ENCODE measurements around the gene PPP1R16B.
A peak's percentile ranks its signal among the peaks of the same experiment; 100 is the strongest.
"Not testable (repeated sequence)": the region's sequence is repeated elsewhere in the genome, so short reads cannot be mapped to it uniquely, and the experiment has no call there.

PPP1R16B gene

GRCh38 chr20:38855356-38855755 lies 49.9 kb downstream of the PPP1R16B start:
- no peak for DNase-seq

DNA sequence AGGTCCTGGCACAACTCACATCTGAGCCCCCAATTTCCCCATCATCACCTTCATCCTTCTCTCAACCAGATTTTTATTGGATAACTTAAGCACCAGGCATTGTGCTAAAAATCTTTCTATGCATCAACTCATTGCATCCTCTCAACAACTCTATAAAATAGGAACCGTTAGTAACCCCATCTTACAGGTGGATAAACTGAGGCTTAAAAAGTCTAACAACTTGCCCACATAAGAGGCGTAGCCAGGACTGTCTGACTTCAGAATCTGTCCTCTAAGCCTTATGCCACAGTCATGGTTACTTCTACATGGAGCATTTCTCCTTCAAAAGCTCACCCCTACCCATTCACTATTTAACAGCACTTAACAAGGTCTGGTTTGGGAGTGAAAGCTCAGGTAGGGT lies 51.1 kb downstream of the PPP1R16B start:
- DNase-seq: no peak

DNA sequence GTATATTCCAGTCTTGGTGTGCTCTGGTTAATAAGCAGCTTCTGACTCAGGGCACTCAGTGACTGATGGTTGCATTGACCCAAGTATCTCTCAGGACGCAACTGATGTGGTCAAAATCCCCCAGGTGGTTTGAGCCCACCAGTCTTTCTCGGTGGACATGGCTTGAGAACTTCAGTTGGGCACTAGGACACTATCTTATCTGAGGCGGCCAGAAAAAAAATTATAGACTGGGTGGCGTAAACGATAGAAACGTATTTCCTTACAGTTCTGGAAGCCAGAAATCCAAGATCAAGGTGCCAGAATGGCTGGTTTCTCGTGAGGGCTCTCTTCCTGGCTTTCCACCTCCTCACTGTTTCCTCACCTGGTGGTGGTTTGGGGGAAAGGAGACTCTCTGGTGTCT lies 52.2 kb downstream of the PPP1R16B start:
- DNase-seq: no peak

DNA sequence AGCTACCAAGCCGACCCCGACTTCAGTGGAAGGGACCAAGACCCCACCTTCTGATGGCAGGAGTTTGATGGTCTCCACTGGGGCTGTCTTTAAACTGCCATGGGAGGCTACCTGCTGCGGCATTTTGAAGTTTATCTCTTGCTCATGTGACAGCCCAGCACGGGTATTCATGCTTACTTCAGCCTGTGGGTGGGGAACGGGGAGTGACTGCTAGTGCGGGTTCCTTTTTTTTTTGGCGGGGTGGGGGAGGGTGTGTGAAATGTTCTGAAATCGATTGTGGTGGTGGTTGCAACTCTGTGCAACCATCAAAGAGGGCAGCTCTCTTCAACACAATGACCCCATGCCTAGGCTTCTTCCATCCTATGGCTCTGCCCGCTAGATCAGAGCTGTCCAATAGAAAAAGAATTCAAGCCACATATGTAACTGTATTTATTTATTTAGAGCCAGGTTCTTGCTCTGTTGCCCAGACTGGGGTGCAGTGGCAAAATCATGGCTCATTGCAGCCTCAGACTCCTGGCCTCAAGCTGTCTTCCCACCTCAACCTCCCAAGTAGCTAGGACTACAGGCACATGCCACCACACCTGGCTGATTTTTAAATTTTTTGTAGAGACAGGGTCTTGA lies 53.7 kb downstream of the PPP1R16B start:
- no peak for DNase-seq

GRCh38 chr20:38859857-38860256 lies 54.4 kb downstream of the PPP1R16B start:
- DNase-seq: not testable (repeated sequence)

GRCh38 chr20:38861071-38861401 lies 55.5 kb downstream of the PPP1R16B start:
- DNase-seq: no peak

DNA sequence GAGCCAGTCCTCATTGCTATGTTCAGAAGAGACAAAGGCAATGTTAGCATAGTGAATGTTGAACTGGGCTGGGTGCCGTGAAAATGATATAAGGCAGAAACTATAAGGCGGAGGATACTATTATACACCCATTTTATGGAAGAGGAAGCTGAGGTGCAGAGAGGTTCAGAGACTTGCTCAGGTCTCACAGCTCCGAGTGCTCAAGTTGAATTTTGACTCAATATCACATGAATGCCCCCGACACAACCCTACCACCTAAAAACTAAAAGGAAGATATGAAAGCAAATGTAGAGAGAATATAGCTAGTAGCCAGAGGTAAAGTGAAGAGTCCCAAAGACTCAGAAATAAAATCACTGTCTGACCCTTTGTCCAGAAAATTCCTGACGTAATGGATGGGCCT lies 56.7 kb downstream of the PPP1R16B start:
- DNase-seq: no peak

DNA sequence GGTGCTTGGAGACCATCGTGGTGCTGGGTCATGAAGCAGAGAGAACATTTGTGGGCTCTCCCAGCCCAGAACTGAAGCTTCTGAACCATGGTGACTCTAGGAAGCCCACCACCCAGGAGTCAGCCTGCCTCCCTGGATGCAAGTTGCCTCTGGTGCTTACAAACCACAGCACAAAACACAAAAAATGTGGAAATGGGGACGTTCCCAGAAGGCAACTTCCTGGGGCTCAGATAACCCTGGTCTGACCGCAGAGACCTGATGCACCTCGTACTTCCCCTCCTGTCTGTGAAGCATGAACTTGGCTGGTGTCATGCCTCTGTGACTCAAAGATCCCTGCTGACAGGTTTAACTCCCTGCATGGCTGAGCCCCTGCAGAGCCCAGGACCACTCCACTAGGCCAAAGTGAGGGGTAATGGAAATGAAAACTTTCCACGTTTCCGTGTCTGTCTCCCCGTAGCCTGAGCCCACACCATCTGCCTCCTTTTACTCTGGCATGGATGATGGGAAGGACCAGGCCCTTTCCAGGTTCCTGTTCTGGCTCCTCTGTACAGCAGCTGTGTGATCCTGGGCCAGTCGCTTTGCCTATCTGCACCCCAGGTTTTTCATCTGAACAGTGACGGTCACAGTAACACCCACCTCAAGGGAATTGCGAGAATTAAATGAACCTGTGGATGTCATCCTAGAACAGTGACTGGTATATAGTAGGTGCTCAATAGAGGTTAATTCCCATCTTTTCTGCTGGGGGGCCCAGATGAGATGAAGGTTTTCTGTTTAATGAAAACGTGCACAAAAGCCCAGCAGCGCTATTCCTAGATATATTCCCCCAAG lies 57.7 kb downstream of the PPP1R16B start:
- DNase-seq: peak; percentile 43

GRCh38 chr20:38864662-38865061 lies 59.2 kb downstream of the PPP1R16B start:
- no peak for DNase-seq

DNA sequence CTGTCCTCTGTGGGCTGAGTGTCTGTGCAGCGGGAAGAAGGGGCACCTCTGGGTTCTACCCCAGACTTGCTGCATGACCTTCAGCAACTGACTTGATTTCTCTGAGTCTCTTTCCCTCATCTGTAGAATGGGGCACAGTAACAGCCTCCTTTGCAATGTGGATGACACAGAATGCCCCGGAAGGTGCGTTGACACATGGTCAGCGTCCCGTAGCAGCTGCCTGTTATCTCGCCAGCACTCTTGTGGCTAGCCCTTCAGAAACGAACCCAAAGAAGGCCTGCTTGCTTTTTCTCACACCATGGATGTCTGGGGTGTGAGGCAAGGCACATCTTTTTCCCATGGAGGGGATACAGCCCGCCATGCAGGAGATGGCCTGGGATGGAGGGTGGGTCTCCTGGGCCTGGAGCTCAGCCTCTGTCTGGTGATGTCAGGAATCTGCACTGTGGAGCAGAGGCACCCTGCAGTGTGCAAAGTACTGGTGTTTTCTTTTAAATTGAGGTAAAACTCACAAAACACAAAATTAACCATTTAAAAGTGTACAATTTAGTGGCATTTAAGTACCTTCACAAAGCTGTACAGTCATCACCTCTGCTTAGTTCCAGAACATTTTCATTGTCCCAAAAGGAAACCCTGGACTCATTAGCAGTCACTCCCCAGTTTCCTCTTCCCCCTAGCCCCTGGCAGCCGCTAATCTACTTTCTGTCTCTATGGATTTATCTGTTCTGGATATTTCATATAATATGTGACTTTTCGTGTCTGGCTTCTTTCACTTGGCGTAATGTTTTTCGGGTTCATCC lies 61.0 kb downstream of the PPP1R16B start:
- no peak for DNase-seq

DNA sequence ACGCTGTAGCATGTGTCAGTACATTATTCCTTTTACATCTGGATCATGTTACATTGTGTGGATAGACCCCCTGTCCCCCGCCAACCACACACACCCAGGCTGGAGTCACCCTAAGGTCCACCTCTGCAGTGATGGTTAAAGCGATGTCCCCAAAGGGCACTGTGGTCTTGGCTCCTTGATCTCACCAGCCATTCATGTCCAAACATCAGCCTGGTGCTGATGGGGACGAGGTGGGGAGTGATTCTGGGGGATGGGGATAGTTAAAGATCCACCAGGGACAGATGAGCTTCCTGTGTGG lies 61.5 kb downstream of the PPP1R16B start:
- no peak for DNase-seq

- no peak for DNase-seq
These were observed 65.4 kb downstream of the PPP1R16B start for GRCh38 chr20:38870733-38871559.

DNA sequence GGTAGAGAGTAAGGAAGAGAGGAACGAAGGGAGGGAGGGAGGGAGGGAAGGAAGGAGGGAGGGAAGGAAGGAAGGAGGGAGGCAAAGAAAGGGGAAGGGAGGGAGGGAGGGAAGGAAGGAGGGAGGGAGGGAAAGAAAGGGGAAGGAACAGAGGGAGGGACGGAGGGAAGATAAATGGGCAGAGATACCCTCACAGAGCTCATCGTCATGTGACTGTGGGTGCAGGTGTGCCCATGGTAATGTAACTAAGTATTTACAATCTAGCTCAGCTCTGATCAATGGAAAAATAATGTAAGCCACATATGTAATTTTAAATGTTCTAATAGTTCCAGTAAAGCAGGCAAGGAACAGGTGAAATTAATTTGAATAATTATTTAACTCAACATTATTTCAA lies 66.1 kb downstream of the PPP1R16B start:
- DNase-seq: no peak

GRCh38 chr20:38872036-38872435 lies 66.5 kb downstream of the PPP1R16B start:
- DNase-seq: no peak

GRCh38 chr20:38872491-38873049 lies 67.1 kb downstream of the PPP1R16B start:
- DNase-seq: no peak

DNA sequence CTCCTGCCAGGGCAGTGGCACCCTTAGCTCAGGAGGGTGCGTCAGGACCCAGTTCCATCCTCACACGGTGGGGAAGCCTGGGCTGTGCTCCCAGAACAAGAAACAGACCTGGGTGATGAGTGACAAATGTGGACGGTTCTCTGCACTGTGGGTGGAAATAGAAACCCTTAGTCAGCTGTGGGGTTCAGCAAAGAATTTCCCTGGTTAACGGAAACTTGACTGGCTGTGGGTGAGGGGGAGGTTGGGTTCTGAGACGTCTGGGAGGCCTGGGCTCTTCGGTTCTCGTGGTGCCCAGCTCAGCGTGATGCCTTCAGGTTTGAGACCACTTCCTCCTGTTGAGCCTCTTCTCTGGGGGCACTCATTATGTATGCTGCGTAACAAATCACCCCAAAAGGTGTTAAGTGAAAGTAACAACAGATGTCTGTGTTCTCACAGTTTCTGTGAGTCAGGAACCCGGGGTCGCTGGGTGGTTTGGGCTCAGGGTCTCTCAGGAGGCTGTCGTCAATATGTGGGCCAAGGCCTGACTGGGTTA lies 67.6 kb downstream of the PPP1R16B start:
- peak; percentile 54 for DNase-seq

GRCh38 chr20:38874460-38875174 lies 69.1 kb downstream of the PPP1R16B start:
- no peak for DNase-seq

DNA sequence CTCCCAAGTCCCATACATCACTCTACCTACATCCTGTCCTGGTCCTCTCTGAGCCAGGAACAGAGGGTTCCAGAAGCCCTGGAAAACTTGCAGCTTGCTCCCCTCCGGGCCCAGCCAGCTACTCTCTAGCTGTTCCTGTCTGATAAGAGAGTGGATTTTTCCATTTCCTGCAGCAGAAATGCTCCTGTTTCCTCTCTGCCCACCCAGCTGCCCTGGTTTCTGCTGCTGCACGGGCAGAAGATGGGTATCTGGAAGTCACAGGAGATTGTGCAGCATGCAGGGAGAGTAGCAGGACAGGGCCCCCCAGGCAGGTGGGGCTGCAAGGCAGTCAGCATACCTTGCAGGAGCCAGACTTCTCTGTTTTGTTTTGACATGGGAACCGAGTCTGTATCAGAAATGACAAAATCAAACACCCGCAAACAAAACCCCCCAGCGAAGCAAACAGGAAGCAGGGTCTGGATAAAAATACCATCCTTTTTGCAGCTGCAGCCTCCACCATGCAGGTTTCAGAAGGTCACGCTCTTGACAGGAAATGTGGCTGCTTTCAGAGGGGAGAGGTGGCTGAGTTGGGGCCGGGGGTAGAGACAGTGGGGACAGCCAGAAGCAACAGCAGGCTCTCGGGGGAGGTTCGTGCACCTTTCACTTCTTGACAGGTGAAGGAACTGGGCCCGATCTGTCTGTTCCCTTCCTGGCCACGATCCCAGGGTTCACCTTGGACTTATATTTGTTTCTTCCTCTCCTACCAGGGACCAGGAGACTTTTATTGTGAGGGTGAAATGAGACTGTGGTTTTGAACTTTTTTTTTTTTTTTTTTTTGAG lies 69.9 kb downstream of the PPP1R16B start:
- peak; percentile 62 for DNase-seq

DNA sequence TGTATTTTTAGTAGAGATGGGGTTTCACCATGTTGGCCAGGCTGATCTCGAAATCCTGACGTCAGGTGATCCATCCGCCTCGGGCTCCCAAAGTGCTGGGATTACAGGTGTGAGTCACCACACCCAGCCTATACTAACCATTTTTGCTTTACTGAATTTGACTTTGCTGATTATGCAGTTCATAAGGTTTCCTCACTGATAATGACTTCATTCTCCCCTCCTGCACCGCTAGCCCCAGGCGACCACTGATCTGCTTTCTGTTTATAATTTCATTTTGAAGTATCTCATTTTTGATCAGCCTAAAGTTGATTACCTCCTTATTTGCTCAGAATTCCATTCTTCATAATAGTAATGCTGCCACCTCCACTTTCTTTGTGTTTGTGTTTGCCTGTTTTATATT lies 72.0 kb downstream of the PPP1R16B start:
- no peak for DNase-seq

DNA sequence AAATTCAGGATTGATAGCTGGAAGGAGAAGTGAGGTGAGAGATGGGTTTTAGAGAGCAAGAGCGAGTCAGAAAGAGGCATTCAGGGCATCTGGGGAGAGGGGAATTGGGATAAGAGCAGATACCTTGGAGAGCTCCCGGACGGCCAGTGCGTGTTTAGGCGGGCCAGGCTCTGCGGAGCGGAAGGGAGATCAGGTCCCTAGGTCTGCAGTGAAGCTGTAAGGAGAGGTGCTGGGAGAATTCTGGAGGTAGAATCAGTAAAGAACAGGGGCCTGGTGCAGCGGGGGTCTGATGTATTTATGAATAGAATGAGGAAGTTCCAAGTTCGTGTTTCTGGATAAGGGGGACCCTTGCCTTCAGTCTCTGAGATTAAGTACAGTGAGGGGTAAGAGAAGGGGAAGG lies 73.4 kb downstream of the PPP1R16B start:
- no peak for DNase-seq

Data from activated effector memory CD4-positive, alpha-beta T cell treated with Interleukin-2 at 50 U/mL for 16 hours (primary cell).